ENCODE measurements around the gene ZNF286A.
"Not testable (repeated sequence)": the region's sequence is repeated elsewhere in the genome, so short reads cannot be mapped to it uniquely, and the experiment has no call there.

ZNF286A gene

GRCh38 chr17:15660077-15660476 is 39.5 kb upstream of the ZNF286A start:
- Histone ChIP-seq H3K4me1 (ENCODE audit: control insufficient read depth, insufficient read depth, low read length) (peaks cover 7% of the 10 kb centered on the region), H3K27me3 (ENCODE audit: control insufficient read depth, insufficient read depth, low read length) (no peaks in the 10 kb centered on the region), H3K9ac (ENCODE audit: low read depth, low read length) (no peak overlapping the region)

GRCh38 chr17:15662681-15663080 is 36.9 kb upstream of the ZNF286A start:
- no peaks in the 10 kb centered on the region for H3K9me3 ChIP-seq (ENCODE audit: control insufficient read depth, insufficient read depth, low read length)
- no peaks in the 10 kb centered on the region for H3K27me3 ChIP-seq (ENCODE audit: control insufficient read depth, insufficient read depth, low read length)
- no peak overlapping the region for H3K4me3 ChIP-seq (ENCODE audit: low read depth, low read length)
- peaks cover 5% of the 10 kb centered on the region for H3K4me1 ChIP-seq (ENCODE audit: control insufficient read depth, insufficient read depth, low read length)
- H3K36me3 ChIP-seq (ENCODE audit: control insufficient read depth, insufficient read depth, low read length): peaks cover 5% of the 10 kb centered on the region
- H3K9ac ChIP-seq (ENCODE audit: low read depth, low read length): no peak overlapping the region

More at GRCh38 chr17:15660077-15660476, 39.5 kb upstream of the ZNF286A start:
- H3K36me3 ChIP-seq (ENCODE audit: control insufficient read depth, insufficient read depth, low read length): peaks cover 5% of the 10 kb centered on the region
- no peaks in the 10 kb centered on the region for H3K9me3 ChIP-seq (ENCODE audit: control insufficient read depth, insufficient read depth, low read length)
- no peak overlapping the region for H3K4me3 ChIP-seq (ENCODE audit: low read depth, low read length)

- Histone ChIP-seq H3K9ac (ENCODE audit: low read depth, low read length) (no peak overlapping the region), H3K27me3 (ENCODE audit: control insufficient read depth, insufficient read depth, low read length) (no peaks in the 10 kb centered on the region), H3K9me3 (ENCODE audit: control insufficient read depth, insufficient read depth, low read length) (no peaks in the 10 kb centered on the region), H3K36me3 (ENCODE audit: control insufficient read depth, insufficient read depth, low read length) (peaks cover 5% of the 10 kb centered on the region), H3K4me3 (ENCODE audit: low read depth, low read length) (no peak overlapping the region), H3K4me1 (ENCODE audit: control insufficient read depth, insufficient read depth, low read length) (peaks cover 5% of the 10 kb centered on the region)
Observed at GRCh38 chr17:15663176-15663575, 36.4 kb upstream of the ZNF286A start.

GRCh38 chr17:15663691-15664090 is 35.9 kb upstream of the ZNF286A start:
- Histone ChIP-seq H3K9me3 (ENCODE audit: control insufficient read depth, insufficient read depth, low read length) (no peaks in the 10 kb centered on the region), H3K4me1 (ENCODE audit: control insufficient read depth, insufficient read depth, low read length) (peaks cover 5% of the 10 kb centered on the region), H3K36me3 (ENCODE audit: control insufficient read depth, insufficient read depth, low read length) (peaks cover 5% of the 10 kb centered on the region), H3K9ac (ENCODE audit: low read depth, low read length) (no peak overlapping the region), H3K27me3 (ENCODE audit: control insufficient read depth, insufficient read depth, low read length) (no peaks in the 10 kb centered on the region), H3K4me3 (ENCODE audit: low read depth, low read length) (no peak overlapping the region)

- not testable (repeated sequence) for H3K4me1 ChIP-seq (ENCODE audit: control insufficient read depth, insufficient read depth, low read length); H3K27me3 ChIP-seq (ENCODE audit: control insufficient read depth, insufficient read depth, low read length); H3K9ac ChIP-seq (ENCODE audit: low read depth, low read length); H3K9me3 ChIP-seq (ENCODE audit: control insufficient read depth, insufficient read depth, low read length); H3K4me3 ChIP-seq (ENCODE audit: low read depth, low read length); H3K36me3 ChIP-seq (ENCODE audit: control insufficient read depth, insufficient read depth, low read length)
Observed at GRCh38 chr17:15669526-15669925, 30.0 kb upstream of the ZNF286A start.

- H3K4me3 ChIP-seq (ENCODE audit: low read depth, low read length); H3K27me3 ChIP-seq (ENCODE audit: control insufficient read depth, insufficient read depth, low read length); H3K9ac ChIP-seq (ENCODE audit: low read depth, low read length): not testable (repeated sequence)
Observed at GRCh38 chr17:15674640-15675039, 24.9 kb upstream of the ZNF286A start.

GRCh38 chr17:15675991-15676390 is 23.6 kb upstream of the ZNF286A start:
- not testable (repeated sequence) for H3K4me1 ChIP-seq (ENCODE audit: control insufficient read depth, insufficient read depth, low read length); H3K9me3 ChIP-seq (ENCODE audit: control insufficient read depth, insufficient read depth, low read length); H3K4me3 ChIP-seq (ENCODE audit: low read depth, low read length); H3K27me3 ChIP-seq (ENCODE audit: control insufficient read depth, insufficient read depth, low read length); H3K36me3 ChIP-seq (ENCODE audit: control insufficient read depth, insufficient read depth, low read length); H3K9ac ChIP-seq (ENCODE audit: low read depth, low read length)

More at GRCh38 chr17:15674640-15675039, 24.9 kb upstream of the ZNF286A start:
- not testable (repeated sequence) for H3K4me1 ChIP-seq (ENCODE audit: control insufficient read depth, insufficient read depth, low read length); H3K36me3 ChIP-seq (ENCODE audit: control insufficient read depth, insufficient read depth, low read length); H3K9me3 ChIP-seq (ENCODE audit: control insufficient read depth, insufficient read depth, low read length)

GRCh38 chr17:15683135-15683534 is 16.4 kb upstream of the ZNF286A start:
- not testable (repeated sequence) for H3K36me3 ChIP-seq (ENCODE audit: control insufficient read depth, insufficient read depth, low read length); H3K4me3 ChIP-seq (ENCODE audit: low read depth, low read length); H3K9ac ChIP-seq (ENCODE audit: low read depth, low read length); H3K27me3 ChIP-seq (ENCODE audit: control insufficient read depth, insufficient read depth, low read length); H3K9me3 ChIP-seq (ENCODE audit: control insufficient read depth, insufficient read depth, low read length); H3K4me1 ChIP-seq (ENCODE audit: control insufficient read depth, insufficient read depth, low read length)

- not testable (repeated sequence) for H3K27me3 ChIP-seq (ENCODE audit: control insufficient read depth, insufficient read depth, low read length); H3K4me1 ChIP-seq (ENCODE audit: control insufficient read depth, insufficient read depth, low read length); H3K9me3 ChIP-seq (ENCODE audit: control insufficient read depth, insufficient read depth, low read length); H3K36me3 ChIP-seq (ENCODE audit: control insufficient read depth, insufficient read depth, low read length)
- Histone ChIP-seq H3K9ac (ENCODE audit: low read depth, low read length) (peak within 1 kb of the TSS; percentile 60), H3K4me3 (ENCODE audit: low read depth, low read length) (peak within 1 kb of the TSS; percentile 75)
Observed at GRCh38 chr17:15683824-15684478, 15.6 kb upstream of the ZNF286A start, which contains the start of gene TRIM16. Gene TRIM16, minus strand, starts transcription at chr17:15684311. Its CDS starts 32,702 bp downstream, at chr17:15651609.

- H3K27me3 ChIP-seq (ENCODE audit: control insufficient read depth, insufficient read depth, low read length); H3K9me3 ChIP-seq (ENCODE audit: control insufficient read depth, insufficient read depth, low read length); H3K4me3 ChIP-seq (ENCODE audit: low read depth, low read length); H3K9ac ChIP-seq (ENCODE audit: low read depth, low read length); H3K36me3 ChIP-seq (ENCODE audit: control insufficient read depth, insufficient read depth, low read length); H3K4me1 ChIP-seq (ENCODE audit: control insufficient read depth, insufficient read depth, low read length): not testable (repeated sequence)
Observed at GRCh38 chr17:15687494-15687893, 12.1 kb upstream of the ZNF286A start.

GRCh38 chr17:15698967-15699366 is 585 bp upstream of the ZNF286A start:
- H3K9me3 ChIP-seq (ENCODE audit: control insufficient read depth, insufficient read depth, low read length); H3K27me3 ChIP-seq (ENCODE audit: control insufficient read depth, insufficient read depth, low read length); H3K9ac ChIP-seq (ENCODE audit: low read depth, low read length); H3K4me1 ChIP-seq (ENCODE audit: control insufficient read depth, insufficient read depth, low read length); H3K36me3 ChIP-seq (ENCODE audit: control insufficient read depth, insufficient read depth, low read length): not testable (repeated sequence)
- H3K4me3 ChIP-seq (ENCODE audit: low read depth, low read length): peak overlapping the region; percentile 37

GRCh38 chr17:15699937-15700336 is 385 bp downstream of the ZNF286A start:
- not testable (repeated sequence) for H3K4me1 ChIP-seq (ENCODE audit: control insufficient read depth, insufficient read depth, low read length); H3K9me3 ChIP-seq (ENCODE audit: control insufficient read depth, insufficient read depth, low read length); H3K27me3 ChIP-seq (ENCODE audit: control insufficient read depth, insufficient read depth, low read length); H3K36me3 ChIP-seq (ENCODE audit: control insufficient read depth, insufficient read depth, low read length)
- peak overlapping the region; percentile 60 for H3K4me3 ChIP-seq (ENCODE audit: low read depth, low read length)
- H3K9ac ChIP-seq (ENCODE audit: low read depth, low read length): peak overlapping the region; percentile 60
